WTC11 (cell line): ENCODE measurements around the gene CBLB. TPM values are rescaled to one million over a fixed set of nuclear protein-coding genes. Genes with fewer than 3 reads are reported as not detected.

Source experiments
- ATAC-seq: fragments of 200-7000 bp; cut with Tn5 transposase; 2 replicates; pipeline ENCODE4 v1.10.0; 2021; ENCODE audit warnings: mild to moderate bottlenecking, moderate library complexity
- CTCF ChIA-PET: fragments of 300-600 bp; sonication (Branson Sonifier 250); formaldehyde crosslinking; loops from one replicate; lab custom pipeline; 2021; ENCODE audit warnings: antibody characterized with exemption; lab: Charles Lee
- POLR2A ChIA-PET: fragments of 350-600 bp; sonication (Branson Sonifier 250); formaldehyde crosslinking; loops from one replicate; lab custom pipeline; 2021; ENCODE audit warnings: antibody characterized with exemption; lab: Charles Lee
- DNase-seq: peaks from one replicate; pipeline ENCODE4 v3.0.0; 2021; ENCODE audit warnings: low spot score
- H3K27ac Mint-ChIP-seq: 2 replicates; pipeline ENCODE4 v1.8.0; 2021; ENCODE audit warnings: mixed read lengths
- H3K27me3 Mint-ChIP-seq: 2 replicates; pipeline ENCODE4 v1.8.0; 2021; ENCODE audit warnings: low read depth, mild to moderate bottlenecking, moderate library complexity, mixed read lengths
- H3K36me3 Mint-ChIP-seq: 2 replicates; pipeline ENCODE4 v1.8.0; 2021; ENCODE audit warnings: mixed read lengths
- H3K4me1 Mint-ChIP-seq: 2 replicates; pipeline ENCODE4 v1.8.0; 2022; ENCODE audit warnings: mixed read lengths
- H3K4me3 Mint-ChIP-seq: 2 replicates; pipeline ENCODE4 v1.8.0; 2021; ENCODE audit warnings: mild to moderate bottlenecking, moderate library complexity, mixed read lengths
- H3K9me3 Mint-ChIP-seq: 2 replicates; pipeline ENCODE4 v1.8.0; 2021; ENCODE audit warnings: mixed read lengths
- AR ChIP-seq: fragments of 250-450 bp; sonication (Bioruptor Pico); IDR thresholded peaks from 2 replicates; pipeline ENCODE4 v1.9.0; 2021; ENCODE audit warnings: mild to moderate bottlenecking
- ATF2 ChIP-seq: sonication (generic); formaldehyde crosslinking; IDR thresholded peaks from 2 replicates; pipeline ENCODE4 v1.8.1; 2022; ENCODE audit warnings: low read depth, missing genetic modification reagents, borderline replicate concordance
- ATF3 ChIP-seq: sonication (generic); formaldehyde crosslinking; conservative IDR thresholded peaks from 2 replicates; pipeline ENCODE4 v1.8.1; 2022; ENCODE audit warnings: mild to moderate bottlenecking, missing genetic modification reagents
- ATF6 ChIP-seq: sonication (generic); formaldehyde crosslinking; IDR thresholded peaks from 2 replicates; pipeline ENCODE4 v1.8.1; 2023; ENCODE audit warnings: mild to moderate bottlenecking, missing genetic modification reagents
- CREB1 ChIP-seq: sonication (generic); formaldehyde crosslinking; IDR thresholded peaks from 2 replicates; pipeline ENCODE4 v1.8.0; 2023; ENCODE audit warnings: mild to moderate bottlenecking, missing genetic modification reagents
- E2F5 ChIP-seq: sonication (generic); formaldehyde crosslinking; IDR thresholded peaks from 2 replicates; pipeline ENCODE4 v1.8.1; 2022; ENCODE audit warnings: mild to moderate bottlenecking, moderate library complexity, missing genetic modification reagents
- ESRRA ChIP-seq: sonication (generic); formaldehyde crosslinking; IDR thresholded peaks from 2 replicates; pipeline ENCODE4 v1.8.1; 2022; ENCODE audit warnings: mild to moderate bottlenecking, missing genetic modification reagents, borderline replicate concordance
- ETV6 ChIP-seq: sonication (generic); formaldehyde crosslinking; IDR thresholded peaks from 2 replicates; pipeline ENCODE4 v1.8.1; 2022; ENCODE audit warnings: mild to moderate bottlenecking, missing genetic modification reagents
- FOXK1 ChIP-seq: sonication (generic); formaldehyde crosslinking; IDR thresholded peaks from 2 replicates; pipeline ENCODE4 v1.8.0; 2022; ENCODE audit warnings: mild to moderate bottlenecking, moderate library complexity, missing genetic modification reagents
- IRF1 ChIP-seq: sonication (generic); formaldehyde crosslinking; IDR thresholded peaks from 2 replicates; pipeline ENCODE4 v1.8.0; 2023; ENCODE audit warnings: missing genetic modification reagents
- IRF2 ChIP-seq: sonication (generic); formaldehyde crosslinking; IDR thresholded peaks from 2 replicates; pipeline ENCODE4 v1.8.0; 2022; ENCODE audit warnings: low read depth, missing genetic modification reagents, borderline replicate concordance
- JUN ChIP-seq: sonication (generic); formaldehyde crosslinking; IDR thresholded peaks from 2 replicates; pipeline ENCODE4 v1.8.0; 2023; ENCODE audit warnings: mild to moderate bottlenecking, missing genetic modification reagents
- NR2C2 ChIP-seq: sonication (generic); formaldehyde crosslinking; IDR thresholded peaks from 2 replicates; pipeline ENCODE4 v1.8.0; 2022; ENCODE audit warnings: mild to moderate bottlenecking, missing genetic modification reagents
- NR3C1 ChIP-seq: sonication (generic); formaldehyde crosslinking; conservative IDR thresholded peaks from 2 replicates; pipeline ENCODE4 v1.8.1; 2023; ENCODE audit warnings: low read depth, mild to moderate bottlenecking, missing genetic modification reagents
- OVOL2 ChIP-seq: fragments of 250-450 bp; sonication (Bioruptor Pico); IDR thresholded peaks from 2 replicates; pipeline ENCODE4 v1.9.0; 2021; ENCODE audit warnings: mild to moderate bottlenecking, borderline replicate concordance
- PRRX2 ChIP-seq: fragments of 250-450 bp; sonication (Bioruptor Pico); IDR thresholded peaks from 2 replicates; pipeline ENCODE4 v1.8.0; 2021; ENCODE audit warnings: mild to moderate bottlenecking
- RORB ChIP-seq: fragments of 250-450 bp; sonication (Bioruptor Pico); IDR thresholded peaks from 2 replicates; pipeline ENCODE4 v1.9.0; 2021; ENCODE audit warnings: mild to moderate bottlenecking
- SMAD3 ChIP-seq: sonication (generic); formaldehyde crosslinking; IDR thresholded peaks from 2 replicates; pipeline ENCODE4 v1.8.0; 2022; ENCODE audit warnings: missing genetic modification reagents, mild to moderate bottlenecking, borderline replicate concordance
- SP1 ChIP-seq: sonication (generic); formaldehyde crosslinking; conservative IDR thresholded peaks from 2 replicates; pipeline ENCODE4 v1.8.1; 2022; ENCODE audit warnings: missing genetic modification reagents
- USF1 ChIP-seq: sonication (generic); formaldehyde crosslinking; IDR thresholded peaks from 2 replicates; pipeline ENCODE4 v1.8.0; 2022; ENCODE audit warnings: mild to moderate bottlenecking, missing genetic modification reagents
- ZBTB43 ChIP-seq: sonication (generic); formaldehyde crosslinking; IDR thresholded peaks from 2 replicates; pipeline ENCODE4 v1.8.1; 2023; ENCODE audit warnings: mild to moderate bottlenecking, missing genetic modification reagents
- ZNF121 ChIP-seq: sonication (generic); formaldehyde crosslinking; IDR thresholded peaks from 2 replicates; pipeline ENCODE4 v1.8.0; 2023; ENCODE audit warnings: missing genetic modification reagents
- ZNF232 ChIP-seq: sonication (generic); formaldehyde crosslinking; IDR thresholded peaks from 2 replicates; pipeline ENCODE4 v1.8.0; 2022; ENCODE audit warnings: mild to moderate bottlenecking, missing genetic modification reagents
- ZNF396 ChIP-seq: fragments of 250-450 bp; sonication (Bioruptor Pico); IDR thresholded peaks from 2 replicates; pipeline ENCODE4 v1.8.0; 2021; ENCODE audit warnings: mild to moderate bottlenecking, moderate library complexity, borderline replicate concordance
- ZNF423 ChIP-seq: fragments of 250-450 bp; sonication (Bioruptor Pico); IDR thresholded peaks from 2 replicates; pipeline ENCODE4 v2.1.2; 2022; ENCODE audit warnings: mild to moderate bottlenecking, moderate library complexity
- ZSCAN18 ChIP-seq: fragments of 250-450 bp; sonication (Bioruptor Pico); IDR thresholded peaks from 2 replicates; pipeline ENCODE4 v2.1.2; 2022; ENCODE audit warnings: mild to moderate bottlenecking, moderate library complexity
- total RNA-seq: library from RNA; stranded (reverse); gene quantifications from 3 replicates; pipeline ENCODE4 v1.2.3, GENCODE V29; 2021

Gene CBLB
- total RNA-seq, 1 experiment from 2014 or later = 19.8 TPM

- Mint-ChIP-seq H3K36me3 (peaks cover 13% of the 10 kb centered on the region), H3K27me3 (no peaks in the 10 kb centered on the region), H3K27ac (no peak overlapping the region), H3K4me3 (no peak overlapping the region), H3K9me3 (peaks cover 5% of the 10 kb centered on the region; the same call in 1 of the 2 replicates), H3K4me1 (peaks cover 20% of the 10 kb centered on the region)
- DNase-seq (no peak), ATAC-seq (no peak)
- TF ChIP-seq SP1 = no peak
- TF ChIP-seq ZNF121 = no peak
- TF ChIP-seq USF1 (CRISPR knock-in tag) = no peak
- TF ChIP-seq ZNF232 (CRISPR knock-in tag) = no peak
- no peak for TF ChIP-seq PRRX2 (CRISPR knock-in tag)
- no peak for TF ChIP-seq ESRRA (CRISPR knock-in tag)
- no peak for TF ChIP-seq NR2C2
- no peak for TF ChIP-seq ATF3 (CRISPR knock-in tag)
- no peak for TF ChIP-seq ZBTB43 (CRISPR knock-in tag)
- TF ChIP-seq ETV6 = no peak
- TF ChIP-seq E2F5 (CRISPR knock-in tag) = no peak
- TF ChIP-seq ZNF423 (CRISPR knock-in tag) = no peak
- no peak for TF ChIP-seq AR (CRISPR knock-in tag)
- TF ChIP-seq ATF6 (CRISPR knock-in tag) = no peak
- no peak for TF ChIP-seq ZNF396 (CRISPR knock-in tag)
- no peak for TF ChIP-seq FOXK1 (CRISPR knock-in tag)
- no peak for TF ChIP-seq NR3C1
- TF ChIP-seq IRF2 (CRISPR knock-in tag) = no peak
- no peak for TF ChIP-seq OVOL2
- CTCF ChIA-PET = interaction anchor here (0.7 kb wide), 1 partner anchor 234 kb away, joined by 4 read pairs; no protein-coding TSS in a partner anchor
- POLR2A ChIA-PET = interaction anchor here (0.6 kb wide), 1 partner anchor 1328 kb away, joined by 3 read pairs; no protein-coding TSS in a partner anchor
Measured at GRCh38 chr3:105744202-105744601, 124.6 kb downstream of the CBLB start.

GRCh38 chr3:105733356-105733755 lies 135.5 kb downstream of the CBLB start:
- no peak overlapping the region for H3K4me3 Mint-ChIP-seq
- no peak overlapping the region for H3K27ac Mint-ChIP-seq
- ChIA-PET CTCF (no interaction called here), POLR2A (no interaction called here)
- no peaks in the 10 kb centered on the region for H3K27me3 Mint-ChIP-seq
- DNase-seq (no peak), ATAC-seq (no peak)
- H3K9me3 Mint-ChIP-seq = no peaks in the 10 kb centered on the region
- H3K4me1 Mint-ChIP-seq = no peaks in the 10 kb centered on the region
- peaks cover under 1% of the 10 kb centered on the region; the same call in 1 of the 2 replicates for H3K36me3 Mint-ChIP-seq
- TF ChIP-seq ATF2 (no peak), ZSCAN18 (CRISPR knock-in tag) (no peak), JUN (CRISPR knock-in tag) (no peak), SMAD3 (no peak), IRF1 (no peak), RORB (CRISPR knock-in tag) (no peak), NR2C2 (no peak), CREB1 (CRISPR knock-in tag) (no peak)
